ENCODE results near the gene FILIP1L.

The FILIP1L gene

GRCh38 chr3:100039075-100039474 lies 75.2 kb downstream of the FILIP1L start:
- no peak for DNase-seq

GRCh38 chr3:100033903-100034471 lies 80.3 kb downstream of the FILIP1L start:
- DNase-seq: no peak

- no peak for DNase-seq
Observed at GRCh38 chr3:100033184-100033583, 81.1 kb downstream of the FILIP1L start.

GRCh38 chr3:100032243-100032642 lies 82.1 kb downstream of the FILIP1L start:
- DNase-seq: peak; percentile 13

- DNase-seq: no peak
Observed at GRCh38 chr3:100030914-100031425, 83.3 kb downstream of the FILIP1L start.

- no peak for DNase-seq
Observed at GRCh38 chr3:100030346-100030745, 84.0 kb downstream of the FILIP1L start.

- DNase-seq: peak; percentile 44
Observed at GRCh38 chr3:100029689-100030088, 84.6 kb downstream of the FILIP1L start.

- no peak for DNase-seq
Observed at GRCh38 chr3:100029052-100029451, 85.2 kb downstream of the FILIP1L start.

- DNase-seq: no peak
Observed at GRCh38 chr3:100027321-100027720, 87.0 kb downstream of the FILIP1L start.

- no peak for DNase-seq
Observed at GRCh38 chr3:100024520-100025303, 89.6 kb downstream of the FILIP1L start.

GRCh38 chr3:100023595-100023994 lies 90.7 kb downstream of the FILIP1L start:
- no peak for DNase-seq

GRCh38 chr3:100023150-100023549 lies 91.2 kb downstream of the FILIP1L start:
- DNase-seq: no peak

- no peak for DNase-seq
Observed at GRCh38 chr3:100022506-100022905, 91.8 kb downstream of the FILIP1L start.

GRCh38 chr3:100020876-100021644 lies 93.2 kb downstream of the FILIP1L start:
- DNase-seq: no peak

- no peak for DNase-seq
Observed at GRCh38 chr3:100019719-100020118, 94.6 kb downstream of the FILIP1L start.

- DNase-seq: no peak
Observed at GRCh38 chr3:100018806-100019205, 95.5 kb downstream of the FILIP1L start.

GRCh38 chr3:100010087-100010417 lies 104.2 kb downstream of the FILIP1L start:
- DNase-seq: no peak

- no peak for DNase-seq
Observed at GRCh38 chr3:100009276-100010086, 104.8 kb downstream of the FILIP1L start.

- DNase-seq: peak; percentile 24
Observed at GRCh38 chr3:100008081-100008698, 106.1 kb downstream of the FILIP1L start.

GRCh38 chr3:100007313-100007712 lies 107.0 kb downstream of the FILIP1L start:
- DNase-seq: no peak

- no peak for DNase-seq
Observed at GRCh38 chr3:100006570-100007271, 107.6 kb downstream of the FILIP1L start.
